Skin epidermis (tissue), 12 donors: ENCODE results near the gene GABBR2.
"Not testable (repeated sequence)": the region's sequence is repeated elsewhere in the genome, so short reads cannot be mapped to it uniquely, and the experiment has no call there.

ENCODE experiments used
- H3K27ac ChIP-seq, 21 experiments: fragments of 200-600 bp; sonication (generic) in 11 of 21; one replicate each; pipeline ENCODE4 v1.5.0; 2020; ENCODE audit warnings: mild to moderate bottlenecking in 3 of 21, inconsistent platforms in 2 of 21, moderate library complexity in 2 of 21
- H3K4me3 ChIP-seq, 7 experiments: fragments of 200-600 bp; sonication (generic) in 2 of 7; one replicate each; pipeline ENCODE4 v1.5.0; 2020; ENCODE audit warnings: inconsistent platforms in 2 of 7, mild to moderate bottlenecking in 2 of 7, moderate library complexity in 1 of 7

GABBR2 gene

DNA sequence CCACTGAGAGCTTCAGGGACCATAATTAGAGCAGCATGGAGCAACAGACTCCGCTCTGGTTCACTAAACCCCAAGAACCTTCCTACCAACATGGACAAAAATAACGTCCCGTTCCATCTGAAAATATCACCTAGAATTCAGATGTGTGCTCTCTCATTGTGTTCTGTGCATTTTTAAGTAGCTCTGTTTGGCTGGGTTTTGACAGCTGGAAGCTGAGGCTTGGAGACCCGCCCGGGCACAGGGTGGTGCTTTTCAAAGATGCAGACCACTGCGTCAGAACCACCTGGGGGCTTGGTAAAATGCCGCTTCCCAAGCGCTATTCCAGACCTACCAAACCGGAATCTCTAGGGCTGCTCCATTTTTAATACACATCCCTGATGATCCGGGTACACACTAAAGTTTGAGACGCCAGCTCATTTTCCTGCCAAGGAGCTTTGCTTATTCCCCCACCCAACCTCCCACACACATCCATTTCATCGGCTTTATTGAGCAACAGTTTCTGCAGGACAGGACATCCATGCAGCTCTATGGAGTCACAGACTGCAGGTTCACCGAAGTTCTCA lies 104.8 kb downstream of the GABBR2 start:
- H3K4me3 ChIP-seq = no peak overlapping the region
- H3K27ac ChIP-seq = no peak overlapping the region

DNA sequence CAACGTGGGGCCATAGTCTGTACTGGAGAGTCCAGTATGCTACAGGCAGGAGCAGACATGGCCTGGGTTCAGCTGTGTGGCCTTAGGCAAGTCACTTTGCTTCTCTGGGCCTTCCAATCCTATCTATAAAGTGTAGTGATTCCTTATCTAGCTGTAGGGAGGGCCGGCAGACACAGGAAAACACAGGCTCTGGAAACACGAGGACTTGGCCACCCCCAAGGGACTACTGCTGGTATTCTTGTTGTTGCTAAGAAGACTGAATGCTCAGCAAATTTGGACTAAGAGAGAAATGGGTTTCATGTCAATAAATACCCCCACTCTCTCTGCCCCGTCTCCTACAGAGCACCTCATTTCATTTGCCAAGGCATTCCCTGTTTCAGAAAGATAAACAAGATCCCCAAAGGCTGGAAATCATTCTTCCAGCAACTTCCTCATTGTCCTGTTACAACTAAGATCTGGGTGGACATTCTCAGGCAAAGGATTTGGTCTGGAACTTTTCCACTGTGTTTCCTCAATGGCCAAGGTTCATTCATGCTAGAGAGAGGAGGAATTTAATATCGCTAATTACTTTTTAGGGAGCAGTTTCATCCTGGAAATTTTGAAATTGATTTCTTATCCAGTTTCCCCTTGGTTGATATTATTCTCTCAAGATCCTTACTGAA lies 105.8 kb downstream of the GABBR2 start:
- Histone ChIP-seq H3K4me3 (no peak overlapping the region), H3K27ac (no peak overlapping the region)

DNA sequence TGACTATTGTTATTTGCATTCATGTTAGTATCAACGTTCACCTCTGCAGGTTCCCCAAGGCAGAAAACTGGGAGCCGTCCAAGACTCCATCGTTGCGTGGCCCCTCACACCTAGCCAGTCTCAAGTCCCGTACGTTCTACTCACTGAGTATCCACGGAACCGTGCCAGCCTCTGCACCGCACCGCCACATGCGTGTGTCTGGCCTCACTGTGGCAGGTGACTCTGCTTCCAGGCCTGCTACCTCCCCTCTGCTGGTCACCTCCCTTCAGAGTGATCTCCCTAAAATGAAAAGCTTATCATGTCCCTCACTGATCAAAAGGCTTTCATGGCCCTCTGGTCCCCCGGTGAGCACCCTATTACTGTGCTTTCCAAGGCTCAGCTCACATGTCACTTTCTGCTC lies 108.1 kb downstream of the GABBR2 start:
- Histone ChIP-seq H3K27ac (no peak overlapping the region), H3K4me3 (no peak overlapping the region)

DNA sequence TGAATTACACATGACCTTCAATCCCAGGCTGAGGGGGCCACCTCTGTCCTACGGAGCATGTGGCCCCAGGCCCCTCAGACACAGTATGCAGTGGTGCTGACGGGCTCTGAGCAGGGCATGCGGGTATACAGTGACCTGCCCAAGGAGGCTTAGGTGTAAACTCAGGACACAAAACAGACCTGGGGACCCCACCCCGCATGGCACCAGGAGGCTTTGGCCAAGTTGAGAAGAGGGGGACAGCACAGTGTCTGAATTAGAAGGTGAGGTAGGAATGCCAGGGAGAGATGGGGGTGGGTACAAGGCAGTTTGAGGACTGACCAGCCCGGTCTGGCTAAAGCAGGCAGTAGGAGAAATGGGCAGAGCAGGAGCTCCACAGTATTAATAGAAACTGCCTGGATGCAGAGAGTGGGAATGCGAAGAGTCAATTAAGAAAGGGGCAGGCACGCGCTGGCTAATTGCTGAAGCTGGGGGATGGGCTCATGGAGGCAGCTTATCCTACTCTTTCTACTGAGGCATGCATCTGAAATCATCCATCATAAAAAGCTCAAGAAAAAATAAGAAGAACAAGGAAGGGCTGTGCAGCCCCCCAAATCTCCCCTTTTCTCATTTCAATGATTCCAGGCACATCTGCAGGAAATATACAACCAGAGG lies 109.0 kb downstream of the GABBR2 start:
- Histone ChIP-seq H3K4me3 (no peak overlapping the region), H3K27ac (no peak overlapping the region)

DNA sequence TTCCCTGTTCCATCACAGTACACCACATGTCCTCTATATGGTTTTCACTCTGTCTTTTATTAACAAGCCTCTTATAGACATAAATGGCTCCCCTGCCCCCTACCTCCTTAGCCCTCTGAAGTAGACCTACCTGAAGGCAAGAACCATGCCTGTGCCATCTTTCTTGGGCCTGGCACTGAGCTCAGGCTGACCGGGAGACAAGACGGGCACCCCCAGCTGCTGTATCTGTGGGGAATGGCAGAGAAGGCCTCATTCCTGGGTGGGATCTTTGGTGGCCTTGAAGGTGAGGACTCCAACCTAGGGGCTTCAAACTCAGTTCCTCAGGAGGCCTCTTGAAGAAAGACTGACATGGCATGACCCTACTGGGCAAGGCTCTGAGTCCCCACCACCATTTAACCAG lies 109.9 kb downstream of the GABBR2 start:
- no peak overlapping the region for H3K4me3 ChIP-seq
- H3K27ac ChIP-seq = no peak overlapping the region

DNA sequence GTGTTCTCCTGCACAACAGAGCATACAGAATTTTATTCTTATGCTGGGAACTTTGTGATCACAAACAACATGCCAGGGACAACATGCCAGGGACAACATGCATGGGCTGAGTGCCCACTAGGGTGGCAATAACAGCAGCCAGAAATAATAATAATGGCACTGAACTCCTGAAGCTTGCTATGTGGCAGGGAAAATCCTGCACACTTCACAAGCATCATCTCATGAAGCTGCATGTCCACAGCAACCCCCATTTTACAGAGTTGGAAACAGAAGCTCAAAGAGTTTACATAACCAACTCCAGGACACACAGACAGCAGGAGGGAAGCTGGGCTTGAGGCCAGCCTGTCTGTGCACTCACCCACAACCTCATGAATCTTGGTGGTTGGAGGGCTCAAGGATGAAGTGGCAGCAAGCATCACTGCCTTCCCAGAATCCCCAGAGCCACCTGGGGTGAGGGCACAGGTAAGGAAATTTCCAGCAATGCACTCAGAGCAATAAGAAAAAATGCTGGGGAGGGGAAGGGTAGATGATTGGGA lies 111.4 kb downstream of the GABBR2 start:
- H3K4me3 ChIP-seq = no peak overlapping the region

DNA sequence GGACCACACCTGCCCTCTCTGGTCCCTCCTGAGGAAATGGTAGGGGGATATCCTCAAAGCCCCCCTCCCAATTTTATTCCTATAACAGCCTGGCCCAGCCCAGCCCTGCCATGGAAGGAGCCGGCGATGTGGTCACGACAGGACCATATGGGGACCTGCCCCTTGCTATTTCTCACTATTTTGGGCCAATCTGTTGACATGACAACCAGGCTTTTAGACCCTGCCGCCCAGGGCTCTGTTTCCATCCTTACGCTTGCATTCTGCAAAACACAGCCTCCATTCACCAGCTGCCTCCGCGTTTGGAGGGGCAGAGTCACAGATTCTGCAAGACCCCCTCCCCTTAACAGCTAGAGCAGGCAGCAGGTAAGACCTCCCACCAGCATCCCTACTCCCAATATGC lies 112.2 kb downstream of the GABBR2 start:
- Histone ChIP-seq H3K4me3 (no peak overlapping the region), H3K27ac (no peak overlapping the region)

More for the DNA sequence above, 111.4 kb downstream of the GABBR2 start:
- H3K27ac ChIP-seq = no peak overlapping the region

DNA sequence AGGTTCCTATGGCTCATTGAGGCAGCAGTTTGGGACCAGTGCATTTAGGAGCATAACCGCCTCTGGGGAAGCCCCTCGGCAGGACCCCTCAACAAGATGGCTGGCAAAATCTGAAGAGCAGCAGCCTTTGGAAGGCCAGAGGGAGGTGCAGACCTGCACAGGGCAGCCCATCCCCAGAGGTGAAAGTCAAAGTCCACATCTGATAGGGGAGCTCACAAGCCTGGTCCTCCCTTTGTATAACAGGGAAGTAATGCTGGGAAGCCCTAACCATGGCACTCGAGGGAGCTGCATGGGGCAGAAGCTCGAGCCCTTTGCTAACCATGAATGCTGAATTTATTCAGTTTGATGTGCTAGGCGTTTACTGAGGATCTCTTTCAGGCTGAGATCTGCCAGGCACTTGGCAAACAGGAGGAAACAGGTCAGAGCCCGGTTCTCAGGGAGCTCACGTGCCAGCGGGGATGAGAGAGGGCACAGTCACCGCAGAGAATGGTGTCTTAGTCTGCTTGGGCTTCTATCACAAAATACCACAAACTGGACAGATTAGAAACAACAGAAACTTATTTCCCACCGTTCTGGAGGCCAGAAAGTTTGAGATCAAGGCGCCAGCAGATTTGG lies 114.1 kb downstream of the GABBR2 start:
- Histone ChIP-seq H3K4me3 (no peak overlapping the region), H3K27ac (no peak overlapping the region)

DNA sequence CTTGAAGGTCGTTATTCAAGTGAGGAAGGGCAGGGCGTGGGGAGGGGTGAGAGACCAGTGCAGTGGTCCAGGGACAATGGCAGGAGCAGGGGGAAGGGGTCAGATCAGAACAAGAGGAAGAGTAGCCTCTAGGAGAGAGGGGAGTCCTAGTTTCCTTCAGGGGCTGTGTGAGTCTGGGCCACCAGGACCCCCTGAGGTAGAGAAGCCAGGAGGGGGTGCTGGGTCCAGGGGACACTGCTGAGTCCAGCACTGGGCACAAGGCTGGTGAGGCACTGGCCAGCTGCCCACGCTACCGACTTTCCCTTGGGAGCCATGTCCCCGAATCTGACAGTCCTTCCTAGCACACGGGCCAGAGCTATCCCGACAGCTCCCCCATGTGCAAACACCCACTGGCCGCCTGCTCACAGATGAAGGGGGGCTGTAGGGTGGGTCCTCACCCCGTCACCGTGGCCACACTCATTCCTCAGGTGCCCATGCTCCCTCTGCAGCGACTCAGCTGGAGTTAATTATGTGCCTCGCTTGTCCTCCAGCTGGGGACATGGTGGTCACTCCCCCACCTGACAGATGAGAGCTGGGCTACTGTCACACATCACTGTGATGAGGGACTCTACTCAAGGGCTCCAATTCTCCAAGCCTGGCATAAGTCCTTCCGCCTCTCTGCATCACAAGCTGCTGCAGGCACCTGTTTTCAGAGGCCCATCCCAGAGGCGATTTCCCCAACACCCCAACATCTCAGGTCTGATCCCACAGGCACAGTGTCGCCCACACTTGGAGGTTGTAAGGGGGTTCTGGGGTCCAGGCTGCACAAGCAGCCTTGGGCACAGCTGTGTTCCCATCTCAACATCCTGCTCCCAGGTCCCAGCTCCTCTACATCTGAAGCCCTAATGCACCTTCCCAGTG lies 115.1 kb downstream of the GABBR2 start:
- H3K27ac ChIP-seq = no peak overlapping the region
- H3K4me3 ChIP-seq = no peak overlapping the region

DNA sequence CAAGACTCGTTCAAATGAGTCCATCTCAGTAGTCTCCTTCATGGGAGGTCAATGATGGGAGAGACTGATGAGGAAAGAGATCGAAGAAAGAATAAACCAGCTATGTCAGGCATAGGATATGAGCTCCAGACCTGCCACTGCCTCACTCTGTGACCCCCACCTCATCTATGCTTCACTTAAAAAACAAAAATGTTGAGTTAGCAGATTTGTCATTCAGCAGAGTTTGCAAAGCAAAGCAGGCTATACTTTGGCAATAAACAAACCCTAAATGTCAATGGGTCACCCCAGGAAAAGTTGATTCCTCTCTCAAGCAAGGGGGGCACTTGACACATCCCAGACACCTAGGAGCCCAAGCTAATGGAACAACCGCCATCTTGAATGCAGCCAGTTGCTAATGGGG lies 117.0 kb downstream of the GABBR2 start:
- H3K4me3 ChIP-seq = no peak overlapping the region
- H3K27ac ChIP-seq = no peak overlapping the region

DNA sequence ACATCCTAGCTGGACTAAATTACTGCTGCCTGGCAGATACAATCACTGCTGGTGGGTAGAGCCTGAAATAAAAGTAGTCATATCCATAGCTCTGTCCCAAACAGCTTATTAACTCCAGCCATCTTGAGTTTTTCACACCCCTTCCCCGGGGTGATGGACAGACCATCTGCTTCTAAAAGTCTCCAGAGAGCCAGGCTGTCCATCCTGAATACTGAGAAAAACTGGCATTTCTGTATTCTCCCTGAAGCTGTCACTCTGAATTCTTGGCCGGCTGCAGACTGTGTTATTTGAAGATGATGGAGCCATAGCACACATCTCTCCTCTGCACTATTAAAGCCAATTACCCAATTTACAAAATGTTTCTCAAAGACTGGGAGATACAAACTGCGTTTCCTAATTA lies 118.6 kb downstream of the GABBR2 start:
- no peak overlapping the region for H3K27ac ChIP-seq
- no peak overlapping the region for H3K4me3 ChIP-seq

DNA sequence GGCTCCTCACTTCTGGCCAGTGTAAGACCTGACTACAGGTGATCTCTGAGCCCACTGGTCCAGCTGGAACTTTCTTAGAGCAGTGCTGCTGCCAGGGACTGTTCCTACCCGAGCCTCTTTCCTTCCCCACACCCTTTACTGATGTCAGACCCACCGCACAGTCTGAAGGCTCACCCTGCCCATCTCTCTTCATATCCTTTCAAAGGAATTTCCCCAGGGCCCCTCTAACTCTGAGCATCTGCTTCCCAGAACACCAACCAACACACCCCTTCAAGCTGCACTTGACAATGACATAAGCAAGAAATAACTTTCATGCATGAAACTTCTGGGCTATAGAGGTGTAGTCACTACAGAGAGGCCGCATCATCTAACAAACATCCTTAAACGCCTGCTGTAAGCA lies 119.6 kb downstream of the GABBR2 start:
- no peak overlapping the region for H3K4me3 ChIP-seq
- H3K27ac ChIP-seq = no peak overlapping the region

DNA sequence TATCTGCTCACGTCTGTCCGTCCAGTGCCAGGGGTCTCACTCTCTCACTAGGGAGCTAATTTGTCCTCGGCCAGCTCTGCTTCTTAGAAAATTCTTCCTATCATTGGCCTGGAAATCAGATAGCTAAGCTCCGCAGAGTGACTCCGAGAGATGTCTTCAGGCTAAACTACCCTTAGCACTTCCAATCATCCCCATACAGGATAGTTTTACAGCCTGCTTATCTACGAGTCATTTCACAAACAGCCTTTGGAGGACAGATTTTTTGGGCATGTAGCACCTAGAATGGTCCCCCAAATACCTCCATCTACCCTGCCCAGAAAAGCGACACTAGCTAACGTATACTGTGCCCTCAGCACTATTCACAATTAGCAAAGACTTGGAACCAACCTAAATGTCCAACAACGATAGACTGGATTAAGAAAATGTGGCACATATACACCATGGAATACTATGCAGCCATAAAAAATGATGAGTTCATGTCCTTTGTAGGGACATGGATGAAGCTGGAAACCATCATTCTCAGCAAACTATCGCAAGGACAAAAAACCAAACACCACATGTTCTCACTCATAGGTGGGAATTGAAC lies 123.8 kb downstream of the GABBR2 start:
- not testable (repeated sequence) for H3K4me3 ChIP-seq

DNA sequence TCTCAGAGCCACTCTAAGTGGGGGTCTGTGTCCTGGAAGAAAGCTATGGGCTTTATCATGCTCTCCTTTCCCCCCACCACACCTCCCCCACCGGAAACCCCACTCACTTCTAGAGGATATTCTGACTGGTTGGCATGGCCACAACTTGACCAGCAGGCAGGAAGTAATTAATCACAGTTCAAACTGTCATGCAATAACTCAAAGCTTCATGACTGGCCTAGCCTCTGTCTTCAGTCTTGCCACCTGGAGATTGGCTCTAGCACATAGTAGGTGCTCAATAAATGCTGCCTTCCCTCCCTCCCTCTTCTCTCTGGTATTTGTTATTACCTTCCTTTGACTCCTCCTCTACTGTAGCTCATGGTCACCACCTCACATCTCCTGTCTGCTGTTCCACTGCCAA lies 124.7 kb downstream of the GABBR2 start:
- Histone ChIP-seq H3K27ac (no peak overlapping the region), H3K4me3 (no peak overlapping the region)

More for the DNA sequence above, 123.8 kb downstream of the GABBR2 start:
- not testable (repeated sequence) for H3K27ac ChIP-seq

DNA sequence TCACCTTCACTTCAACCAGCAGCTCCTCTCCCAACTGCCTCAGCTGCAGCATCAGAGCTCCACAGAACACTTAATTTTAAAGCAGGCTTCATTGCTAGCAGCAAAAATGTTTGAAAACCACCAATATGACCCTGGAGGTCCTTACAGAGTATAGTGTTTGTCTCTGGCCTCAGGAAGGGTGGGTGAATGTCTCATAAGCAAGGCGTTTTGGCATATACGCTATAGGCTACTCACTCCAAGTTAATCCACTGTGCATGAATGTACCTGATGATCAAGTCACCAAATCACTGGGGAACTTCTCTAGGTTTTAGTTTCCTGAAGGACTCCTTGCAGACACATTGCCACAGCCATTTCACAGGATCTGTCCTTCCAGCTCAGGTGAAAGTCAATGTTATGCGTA lies 125.3 kb downstream of the GABBR2 start:
- H3K4me3 ChIP-seq = no peak overlapping the region
- no peak overlapping the region for H3K27ac ChIP-seq

DNA sequence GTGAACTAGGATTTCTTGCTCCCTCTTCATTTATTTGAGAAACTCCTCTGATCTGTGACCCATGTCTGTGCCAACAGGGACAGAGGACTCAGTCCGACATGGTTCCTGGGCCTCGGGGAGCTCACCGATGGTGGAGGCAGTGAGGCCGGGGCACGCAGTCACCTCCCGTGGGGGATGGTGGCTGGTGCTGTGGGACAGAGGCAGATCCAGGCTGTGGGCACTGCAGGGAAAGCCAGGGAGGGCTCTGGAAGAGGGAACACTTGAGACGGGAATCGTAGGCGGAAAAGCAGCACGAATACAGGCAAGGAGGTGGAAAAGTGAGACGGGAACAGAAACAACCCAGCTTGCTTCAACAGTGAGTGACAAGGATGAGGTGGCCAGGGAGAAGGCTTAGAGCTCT lies 127.8 kb downstream of the GABBR2 start:
- Histone ChIP-seq H3K4me3 (no peak overlapping the region), H3K27ac (no peak overlapping the region)

DNA sequence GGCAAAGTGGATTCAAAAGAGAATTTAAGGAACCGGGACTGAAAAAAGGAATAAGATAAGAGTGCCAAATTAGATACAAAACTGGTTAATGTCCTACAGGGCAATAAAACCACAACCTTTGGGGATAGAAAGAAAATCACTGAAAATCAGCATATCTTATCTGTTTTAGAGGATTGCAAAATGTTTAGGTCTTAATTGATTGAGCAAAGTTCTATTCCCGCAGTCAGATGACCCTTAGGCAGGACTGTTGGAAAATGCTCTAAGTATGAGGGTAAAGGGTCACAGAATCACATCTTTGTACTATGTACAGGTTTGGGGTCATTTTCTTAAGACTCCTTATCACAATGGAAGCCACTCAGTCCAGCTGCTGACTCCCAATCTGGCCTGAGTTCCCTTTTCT lies 129.0 kb downstream of the GABBR2 start:
- no peak overlapping the region for H3K27ac ChIP-seq

DNA sequence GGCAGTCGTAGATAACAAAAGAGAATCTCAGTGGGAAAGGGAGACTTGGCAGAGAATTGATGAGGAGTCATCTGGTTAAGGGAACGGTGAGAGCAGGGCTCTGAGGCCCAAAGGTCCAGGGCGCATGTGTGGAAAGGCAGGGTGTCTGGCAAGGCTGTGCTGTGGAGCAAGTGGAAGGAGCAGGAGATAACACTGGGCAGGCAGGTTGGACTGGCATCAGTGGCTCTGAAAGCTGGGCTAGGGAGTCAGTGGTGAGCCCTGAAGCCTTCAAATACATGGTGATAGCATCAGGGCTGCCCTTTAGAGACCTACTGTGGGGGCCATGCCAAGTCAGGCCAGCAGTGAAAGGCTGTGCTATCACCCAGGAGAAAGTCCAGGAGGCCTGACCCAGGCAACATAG lies 131.3 kb downstream of the GABBR2 start:
- Histone ChIP-seq H3K27ac (no peak overlapping the region), H3K4me3 (no peak overlapping the region)

More for the DNA sequence above, 129.0 kb downstream of the GABBR2 start:
- H3K4me3 ChIP-seq = no peak overlapping the region

DNA sequence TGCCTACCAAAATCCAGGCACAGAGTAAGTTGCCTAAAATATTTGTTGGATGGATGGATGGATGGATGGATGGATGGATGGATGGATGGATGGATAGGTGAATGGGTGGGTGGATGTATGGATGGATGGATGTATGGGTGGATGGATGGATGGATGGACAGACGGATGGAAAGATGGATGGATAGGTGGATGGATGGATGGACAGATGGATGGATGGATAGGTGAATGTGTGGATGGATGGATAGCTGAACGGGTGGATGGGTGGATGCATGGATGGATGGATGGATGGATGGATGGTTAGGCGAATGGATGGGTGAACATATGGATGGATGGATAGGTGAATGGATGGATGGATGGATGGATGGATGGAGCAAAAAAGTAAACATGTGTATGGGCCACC lies 131.9 kb downstream of the GABBR2 start:
- no peak overlapping the region for H3K27ac ChIP-seq
- H3K4me3 ChIP-seq = no peak overlapping the region
